ENCODE data around the gene PHC2.

Gene PHC2

DNA sequence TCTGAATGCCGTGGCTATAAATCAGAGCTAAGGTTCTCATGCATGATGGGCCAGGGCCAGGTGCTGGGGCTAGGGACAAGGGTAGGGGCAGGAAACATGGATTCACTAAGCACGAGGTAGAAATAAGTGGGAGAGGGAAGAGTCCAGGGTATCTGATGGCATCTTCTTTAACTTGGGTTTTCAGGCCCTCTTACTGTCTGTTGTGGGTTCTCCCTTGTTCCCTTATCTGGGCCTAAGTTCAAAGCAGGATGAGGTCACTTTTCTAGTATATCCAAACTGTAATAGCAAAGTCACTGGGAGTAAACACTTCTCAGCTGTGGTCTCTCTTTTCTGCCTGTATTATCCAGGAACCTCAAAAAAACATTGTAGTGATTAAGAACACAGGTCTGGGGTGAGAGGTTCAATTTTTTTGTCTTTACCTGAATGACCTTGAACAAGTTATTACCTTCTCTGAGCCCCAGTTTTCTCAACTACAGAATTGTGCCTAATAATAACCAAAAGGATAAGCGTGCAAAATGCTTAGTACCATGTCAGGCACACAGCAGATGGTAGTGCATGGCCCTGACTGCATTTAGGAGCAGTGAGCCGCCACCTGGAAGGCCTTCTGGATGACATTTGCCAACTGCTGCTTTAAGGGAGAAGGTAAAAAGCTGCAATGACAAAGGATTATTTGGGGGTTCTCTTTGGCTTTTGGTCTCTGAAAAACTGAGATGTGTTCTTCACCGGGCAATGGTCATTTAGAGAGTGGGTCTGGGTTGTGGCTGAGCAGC lies 56.4 kb downstream of the PHC2 start:
- TF ChIP-seq EP300 (IDR thresholded peaks at IDR 0.05; ENCODE audit: borderline replicate concordance) (no peak), TCF12 (IDR thresholded peaks at IDR 0.05; ENCODE audit: low read depth) (no peak), TAF1 (IDR thresholded peaks at IDR 0.05; ENCODE audit: low read depth) (no peak), FOXM1 (IDR thresholded peaks at IDR 0.05; ENCODE audit: borderline replicate concordance, low read depth) (no peak), RAD21 (IDR thresholded peaks at IDR 0.05; ENCODE audit: low read depth) (no peak), EGR1 (IDR thresholded peaks at IDR 0.05) (no peak), CREB1 (IDR thresholded peaks at IDR 0.05; ENCODE audit: low read depth) (no peak), TEAD4 (IDR thresholded peaks at IDR 0.05) (no peak), NFIC (IDR thresholded peaks at IDR 0.05) (no peak), CEBPB (IDR thresholded peaks at IDR 0.05) (no peak), YY1 (IDR thresholded peaks at IDR 0.05; ENCODE audit: low read depth) (no peak)
- TF ChIP-seq, protein P1, sequence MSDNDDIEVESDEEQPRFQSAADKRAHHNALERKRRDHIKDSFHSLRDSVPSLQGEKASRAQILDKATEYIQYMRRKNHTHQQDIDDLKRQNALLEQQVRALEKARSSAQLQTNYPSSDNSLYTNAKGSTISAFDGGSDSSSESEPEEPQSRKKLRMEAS (IDR thresholded peaks at IDR 0.05) = no peak
- TF ChIP-seq, protein P2, sequence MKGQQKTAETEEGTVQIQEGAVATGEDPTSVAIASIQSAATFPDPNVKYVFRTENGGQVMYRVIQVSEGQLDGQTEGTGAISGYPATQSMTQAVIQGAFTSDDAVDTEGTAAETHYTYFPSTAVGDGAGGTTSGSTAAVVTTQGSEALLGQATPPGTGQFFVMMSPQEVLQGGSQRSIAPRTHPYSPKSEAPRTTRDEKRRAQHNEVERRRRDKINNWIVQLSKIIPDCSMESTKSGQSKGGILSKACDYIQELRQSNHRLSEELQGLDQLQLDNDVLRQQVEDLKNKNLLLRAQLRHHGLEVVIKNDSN (IDR thresholded peaks at IDR 0.05) = no peak
- TF ChIP-seq, protein P3, sequence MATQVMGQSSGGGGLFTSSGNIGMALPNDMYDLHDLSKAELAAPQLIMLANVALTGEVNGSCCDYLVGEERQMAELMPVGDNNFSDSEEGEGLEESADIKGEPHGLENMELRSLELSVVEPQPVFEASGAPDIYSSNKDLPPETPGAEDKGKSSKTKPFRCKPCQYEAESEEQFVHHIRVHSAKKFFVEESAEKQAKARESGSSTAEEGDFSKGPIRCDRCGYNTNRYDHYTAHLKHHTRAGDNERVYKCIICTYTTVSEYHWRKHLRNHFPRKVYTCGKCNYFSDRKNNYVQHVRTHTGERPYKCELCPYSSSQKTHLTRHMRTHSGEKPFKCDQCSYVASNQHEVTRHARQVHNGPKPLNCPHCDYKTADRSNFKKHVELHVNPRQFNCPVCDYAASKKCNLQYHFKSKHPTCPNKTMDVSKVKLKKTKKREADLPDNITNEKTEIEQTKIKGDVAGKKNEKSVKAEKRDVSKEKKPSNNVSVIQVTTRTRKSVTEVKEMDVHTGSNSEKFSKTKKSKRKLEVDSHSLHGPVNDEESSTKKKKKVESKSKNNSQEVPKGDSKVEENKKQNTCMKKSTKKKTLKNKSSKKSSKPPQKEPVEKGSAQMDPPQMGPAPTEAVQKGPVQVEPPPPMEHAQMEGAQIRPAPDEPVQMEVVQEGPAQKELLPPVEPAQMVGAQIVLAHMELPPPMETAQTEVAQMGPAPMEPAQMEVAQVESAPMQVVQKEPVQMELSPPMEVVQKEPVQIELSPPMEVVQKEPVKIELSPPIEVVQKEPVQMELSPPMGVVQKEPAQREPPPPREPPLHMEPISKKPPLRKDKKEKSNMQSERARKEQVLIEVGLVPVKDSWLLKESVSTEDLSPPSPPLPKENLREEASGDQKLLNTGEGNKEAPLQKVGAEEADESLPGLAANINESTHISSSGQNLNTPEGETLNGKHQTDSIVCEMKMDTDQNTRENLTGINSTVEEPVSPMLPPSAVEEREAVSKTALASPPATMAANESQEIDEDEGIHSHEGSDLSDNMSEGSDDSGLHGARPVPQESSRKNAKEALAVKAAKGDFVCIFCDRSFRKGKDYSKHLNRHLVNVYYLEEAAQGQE (IDR thresholded peaks at IDR 0.05; ENCODE audit: low read depth) = no peak

DNA sequence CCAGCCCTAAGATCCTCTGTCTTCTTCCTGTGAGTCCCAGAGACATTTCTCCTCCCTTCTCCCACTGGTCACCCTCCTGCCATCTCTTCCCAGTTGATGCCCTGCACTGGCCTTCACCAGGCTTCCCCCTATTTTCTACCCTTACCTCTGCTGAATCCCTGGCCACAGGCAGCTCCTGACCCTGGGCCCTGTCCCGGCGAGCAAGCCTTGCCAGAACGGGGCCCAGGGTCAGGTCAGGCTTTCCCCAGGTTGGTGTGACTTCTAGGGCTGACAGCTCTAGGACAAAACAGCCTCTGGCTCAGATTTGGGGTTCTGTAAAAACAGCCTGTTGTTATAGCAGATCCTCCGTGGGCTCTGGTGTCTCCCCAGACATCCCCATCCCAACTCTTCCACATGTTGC lies 57.3 kb downstream of the PHC2 start:
- no peak for TF ChIP-seq ZBTB7A (IDR thresholded peaks at IDR 0.05; ENCODE audit: low read depth)

DNA sequence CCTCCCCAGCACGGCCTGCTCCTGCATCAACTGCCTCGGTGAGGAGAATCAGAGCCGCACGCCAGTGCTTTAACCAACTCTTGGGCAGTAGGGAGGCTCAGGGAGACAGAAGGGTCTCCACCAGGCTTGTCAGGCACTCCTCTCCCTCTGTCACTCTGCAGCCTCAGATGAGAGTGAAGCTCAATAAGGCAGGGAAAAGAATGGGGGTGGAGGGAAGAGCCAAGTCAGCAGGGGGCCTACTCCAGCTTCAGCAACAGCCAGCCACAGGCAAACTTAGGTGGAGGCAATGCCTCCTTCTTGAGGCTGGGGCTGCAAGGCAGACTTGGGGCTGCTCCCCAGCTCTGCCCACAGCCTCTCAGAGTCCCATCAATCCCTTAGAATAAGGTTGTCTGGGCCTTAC lies 58.2 kb downstream of the PHC2 start:
- TF ChIP-seq, protein P1 (IDR thresholded peaks at IDR 0.05) = no peak
- TF ChIP-seq RAD21 (IDR thresholded peaks at IDR 0.05; ENCODE audit: low read depth) = no peak
- TF ChIP-seq EP300 (IDR thresholded peaks at IDR 0.05; ENCODE audit: borderline replicate concordance) = no peak
- TF ChIP-seq, protein P2 (IDR thresholded peaks at IDR 0.05) = no peak
- TF ChIP-seq YY1 (IDR thresholded peaks at IDR 0.05; ENCODE audit: low read depth) = no peak
- TF ChIP-seq, protein P3 (IDR thresholded peaks at IDR 0.05; ENCODE audit: low read depth) = no peak
- no peak for TF ChIP-seq EGR1 (IDR thresholded peaks at IDR 0.05)
- no peak for TF ChIP-seq TCF12 (IDR thresholded peaks at IDR 0.05; ENCODE audit: low read depth)
- TF ChIP-seq CREB1 (IDR thresholded peaks at IDR 0.05; ENCODE audit: low read depth) = no peak
- no peak for TF ChIP-seq CEBPB (IDR thresholded peaks at IDR 0.05)
- TF ChIP-seq ZBTB7A (IDR thresholded peaks at IDR 0.05; ENCODE audit: low read depth) = no peak
- TF ChIP-seq TAF1 (IDR thresholded peaks at IDR 0.05; ENCODE audit: low read depth) = no peak
- TF ChIP-seq TEAD4 (IDR thresholded peaks at IDR 0.05) = no peak
- TF ChIP-seq NFIC (IDR thresholded peaks at IDR 0.05) = no peak
- TF ChIP-seq FOXM1 (IDR thresholded peaks at IDR 0.05; ENCODE audit: borderline replicate concordance, low read depth) = no peak

DNA sequence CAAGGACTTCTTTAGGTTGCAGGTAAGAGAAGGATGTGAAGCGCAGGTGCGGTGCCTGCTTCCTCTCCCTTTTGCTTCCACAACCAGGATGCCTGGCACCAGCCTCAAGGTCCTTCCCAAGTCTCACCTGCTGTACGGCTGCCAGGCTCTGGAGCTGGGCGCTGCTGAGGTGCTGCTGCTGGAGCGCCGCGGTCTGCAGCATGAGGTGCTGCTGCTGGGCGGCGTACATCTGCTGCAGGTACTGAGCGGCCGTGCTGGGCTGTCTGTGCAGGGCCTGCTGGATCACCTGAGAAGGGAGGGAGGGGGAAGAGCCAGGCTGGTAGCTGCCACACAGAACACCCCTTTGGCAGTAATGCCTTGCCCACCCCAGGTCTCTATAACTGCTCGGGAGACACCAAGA lies 58.7 kb downstream of the PHC2 start:
- no peak for TF ChIP-seq RAD21 (IDR thresholded peaks at IDR 0.05; ENCODE audit: low read depth)
- TF ChIP-seq CREB1 (IDR thresholded peaks at IDR 0.05; ENCODE audit: low read depth) = no peak
- TF ChIP-seq, protein P3 (IDR thresholded peaks at IDR 0.05; ENCODE audit: low read depth) = no peak
- no peak for TF ChIP-seq TEAD4 (IDR thresholded peaks at IDR 0.05)
- no peak for TF ChIP-seq YY1 (IDR thresholded peaks at IDR 0.05; ENCODE audit: low read depth)
- TF ChIP-seq TCF12 (IDR thresholded peaks at IDR 0.05; ENCODE audit: low read depth) = no peak
- TF ChIP-seq TAF1 (IDR thresholded peaks at IDR 0.05; ENCODE audit: low read depth) = no peak
- TF ChIP-seq ZBTB7A (IDR thresholded peaks at IDR 0.05; ENCODE audit: low read depth) = no peak
- TF ChIP-seq, protein P2 (IDR thresholded peaks at IDR 0.05) = no peak
- TF ChIP-seq NFIC (IDR thresholded peaks at IDR 0.05) = no peak
- no peak for TF ChIP-seq CEBPB (IDR thresholded peaks at IDR 0.05)
- no peak for TF ChIP-seq EP300 (IDR thresholded peaks at IDR 0.05; ENCODE audit: borderline replicate concordance)
- TF ChIP-seq EGR1 (IDR thresholded peaks at IDR 0.05) = no peak
